Endothelial cell of umbilical vein (primary cell): Measurements from ENCODE around the gene MICB.

ENCODE experiments used
- CTCF ChIP-seq, 2 donors: IDR thresholded peaks; 1 replicate in 1 of 2; 2 replicates in 1 of 2; pipeline ENCODE4 v1.5.1; 2011; ENCODE audit warnings: low read length in 2 of 2, mild to moderate bottlenecking in 2 of 2, moderate library complexity in 2 of 2, control low read depth in 1 of 2, inconsistent platforms in 1 of 2, low read depth in 1 of 2; ENCODE audit not compliant: insufficient read depth in 1 of 2; ENCODE audit errors: extremely low read depth in 1 of 2
- EZH2 ChIP-seq: IDR thresholded peaks from 2 replicates; pipeline ENCODE4 v1.6.1; 2012; ENCODE audit warnings: borderline replicate concordance, low read depth, mild to moderate bottlenecking, moderate library complexity, low read length, inconsistent platforms; ENCODE audit not compliant: severe bottlenecking
- POLR2A ChIP-seq: IDR thresholded peaks from 2 replicates; pipeline ENCODE4 v1.6.1; 2012; ENCODE audit warnings: low read depth, mild to moderate bottlenecking, control low read depth, low read length
- POLR2AphosphoS5 ChIP-seq: IDR thresholded peaks from 2 replicates; pipeline ENCODE4 v1.6.1; 2012; ENCODE audit warnings: low read depth, mild to moderate bottlenecking, control low read depth, low read length, moderate library complexity; ENCODE audit not compliant: insufficient read depth

- TF ChIP-seq POLR2AphosphoS5 (peak; percentile 77), CTCF (IDR thresholded peaks at IDR 0.05; ENCODE audit: extremely low read depth in 1 of 2, insufficient read depth in 1 of 2, low read depth in 1 of 2, low read length in 2 of 2) (no peak), EZH2 (no peak), POLR2A (peak; percentile 64)
Measured at GRCh38 chr6:31497531-31498476, at the start of gene MICB.
